Measurements from ENCODE around the gene SNX25. TPM values are rescaled to one million over a fixed set of nuclear protein-coding genes. Genes with fewer than 3 reads are reported as not detected.

SNX25 gene
- total RNA-seq, 1 experiment from 2014 or later: 8.4 TPM

DNA sequence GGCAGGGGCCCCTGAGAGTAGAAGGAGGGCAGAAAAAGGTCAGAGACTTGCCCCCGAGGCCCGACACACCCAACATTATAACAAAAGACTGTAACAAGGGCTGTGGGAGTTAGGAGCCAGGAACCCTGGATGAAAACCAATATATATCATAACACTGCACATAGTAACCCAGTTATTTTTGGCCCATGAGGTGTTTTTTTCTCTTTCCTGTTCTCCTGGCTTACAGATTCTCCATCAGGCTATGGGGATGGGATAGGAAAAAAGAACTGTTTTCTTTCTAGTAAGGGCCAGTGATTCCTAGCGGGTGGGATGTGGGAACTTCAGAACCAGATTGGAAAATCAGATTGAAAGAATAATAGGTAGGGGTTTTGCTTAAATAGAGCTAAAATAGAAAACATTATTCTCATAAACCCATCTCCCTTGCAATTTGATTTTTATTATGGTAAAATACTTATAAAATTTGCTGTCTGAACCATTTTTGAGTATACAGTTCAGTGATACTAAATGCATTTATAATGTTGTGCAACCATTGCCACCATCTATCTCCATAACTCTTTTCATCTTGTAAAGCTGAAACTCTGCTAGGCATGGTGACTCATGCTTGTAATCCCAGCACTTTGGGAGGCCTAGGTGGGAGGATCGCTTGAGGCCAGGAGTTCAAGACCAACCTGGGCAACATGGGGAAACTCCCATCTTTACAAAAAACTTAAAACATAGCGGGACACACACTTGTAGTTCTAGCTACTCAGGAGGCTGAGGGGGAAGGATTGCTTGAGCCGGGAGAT is 33.5 kb downstream of the SNX25 start:
- no peak overlapping the region for H3K4me3 ChIP-seq (ENCODE audit: low read length)
- intact Hi-C loops (cut with micrococcal nuclease): no loop called here
- TF ChIP-seq EZH2phosphoT487 (IDR thresholded peaks at IDR 0.05; ENCODE audit: borderline replicate concordance, low read length) (no peak), EZH2 (IDR thresholded peaks at IDR 0.05; ENCODE audit: low read length, unreplicated experiment) (no peak), CTCF (conservative IDR thresholded peaks at IDR 0.05; ENCODE audit: low read depth, low read length) (no peak)
- H3K4me2 ChIP-seq (ENCODE audit: low read length): no peak overlapping the region
- H3K9me3 ChIP-seq (ENCODE audit: low read length): no peaks in the 10 kb centered on the region
- H4K20me1 ChIP-seq (ENCODE audit: low read length): no peaks in the 10 kb centered on the region
- no peak overlapping the region for H2AFZ ChIP-seq (ENCODE audit: low read length)
- no peaks in the 10 kb centered on the region for H3K4me1 ChIP-seq (ENCODE audit: insufficient read depth, low read length)
- ATAC-seq (no peak), DNase-seq (no peak)
- ChIA-PET CTCF (no interaction called here), POLR2A (ENCODE audit: unreplicated experiment) (interaction anchor here (0.6 kb wide), 1 partner anchor 39 kb away, joined by 4 read pairs; no protein-coding TSS in a partner anchor)
- no peaks in the 10 kb centered on the region for H3K27me3 ChIP-seq (ENCODE audit: low read length)
- no peaks in the 10 kb centered on the region for H3K79me2 ChIP-seq (ENCODE audit: low read length)
- H3K36me3 ChIP-seq (ENCODE audit: low read depth, low read length): no peaks in the 10 kb centered on the region
- no TSS peak for BruUV-seq (replicated peaks)
- no peak overlapping the region for H3K27ac ChIP-seq (ENCODE audit: low read length)
- H3K9me2 ChIP-seq (replicated peaks; ENCODE audit: low read length): no peaks in the 10 kb centered on the region
- no peaks in the 10 kb centered on the region for H3F3A ChIP-seq (ENCODE audit: low read length, unreplicated experiment)
- no peak overlapping the region for H3K9ac ChIP-seq (ENCODE audit: low read length)

DNA sequence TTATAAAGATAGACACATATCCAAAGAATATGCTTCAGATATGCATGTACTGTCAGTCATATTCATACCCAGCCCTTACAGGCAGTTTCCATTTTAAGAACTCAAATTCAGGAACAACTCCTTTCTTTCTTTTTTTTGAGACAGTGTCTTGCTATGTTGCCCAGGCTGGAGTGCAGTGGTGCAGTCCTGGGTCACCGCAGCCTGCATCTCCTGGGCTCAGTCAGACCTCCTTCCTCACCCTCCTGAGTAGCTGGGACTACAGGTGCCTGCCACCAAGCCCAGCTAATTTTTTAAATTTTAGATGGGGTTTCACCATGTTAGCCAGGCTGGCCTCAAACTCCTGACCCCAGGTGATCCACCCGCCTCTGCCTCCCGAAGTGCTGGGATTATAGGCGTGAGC is 34.5 kb downstream of the SNX25 start:
- ChIA-PET POLR2A (ENCODE audit: unreplicated experiment) (no interaction called here), CTCF (no interaction called here)
- Histone ChIP-seq H3K9me3 (ENCODE audit: low read length) (no peaks in the 10 kb centered on the region), H2AFZ (ENCODE audit: low read length) (no peak overlapping the region), H3F3A (ENCODE audit: low read length, unreplicated experiment) (no peaks in the 10 kb centered on the region), H3K4me1 (ENCODE audit: insufficient read depth, low read length) (no peaks in the 10 kb centered on the region), H3K27me3 (ENCODE audit: low read length) (no peaks in the 10 kb centered on the region), H3K9me2 (replicated peaks; ENCODE audit: low read length) (no peaks in the 10 kb centered on the region), H3K36me3 (ENCODE audit: low read depth, low read length) (no peaks in the 10 kb centered on the region), H3K27ac (ENCODE audit: low read length) (no peak overlapping the region), H4K20me1 (ENCODE audit: low read length) (no peaks in the 10 kb centered on the region), H3K9ac (ENCODE audit: low read length) (no peak overlapping the region), H3K4me2 (ENCODE audit: low read length) (no peak overlapping the region), H3K79me2 (ENCODE audit: low read length) (no peaks in the 10 kb centered on the region), H3K4me3 (ENCODE audit: low read length) (no peak overlapping the region)
- DNase-seq (no peak), ATAC-seq (no peak)
- no TSS peak for BruUV-seq (replicated peaks)
- TF ChIP-seq EZH2 (IDR thresholded peaks at IDR 0.05; ENCODE audit: low read length, unreplicated experiment) (no peak), CTCF (conservative IDR thresholded peaks at IDR 0.05; ENCODE audit: low read depth, low read length) (no peak), EZH2phosphoT487 (IDR thresholded peaks at IDR 0.05; ENCODE audit: borderline replicate concordance, low read length) (no peak)
- intact Hi-C loops (cut with micrococcal nuclease): no loop called here

DNA sequence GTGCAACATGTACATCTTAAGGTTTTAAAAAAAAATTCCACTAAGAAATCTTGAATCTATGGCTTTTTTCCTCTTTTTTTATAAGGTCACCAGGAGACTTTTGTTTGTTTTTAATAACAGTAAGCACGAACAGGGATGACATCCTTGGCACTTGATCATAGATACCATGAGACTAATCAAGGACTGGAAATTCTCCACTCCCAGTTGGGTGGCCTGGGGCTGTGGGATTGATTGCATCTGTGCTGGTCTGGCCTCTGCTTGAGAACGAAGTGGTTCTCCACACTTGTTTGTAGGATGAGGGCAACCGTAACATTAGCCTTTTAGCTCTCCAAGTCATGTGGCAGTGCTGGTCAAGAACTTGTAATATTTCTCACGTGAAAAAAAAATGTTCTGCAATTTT is 35.4 kb downstream of the SNX25 start:
- Histone ChIP-seq H2AFZ (ENCODE audit: low read length) (no peak overlapping the region), H3K79me2 (ENCODE audit: low read length) (no peaks in the 10 kb centered on the region), H3K27ac (ENCODE audit: low read length) (no peak overlapping the region), H3K36me3 (ENCODE audit: low read depth, low read length) (no peaks in the 10 kb centered on the region), H3F3A (ENCODE audit: low read length, unreplicated experiment) (no peaks in the 10 kb centered on the region), H4K20me1 (ENCODE audit: low read length) (no peaks in the 10 kb centered on the region), H3K4me1 (ENCODE audit: insufficient read depth, low read length) (no peaks in the 10 kb centered on the region), H3K9me3 (ENCODE audit: low read length) (no peaks in the 10 kb centered on the region), H3K4me2 (ENCODE audit: low read length) (no peak overlapping the region), H3K27me3 (ENCODE audit: low read length) (no peaks in the 10 kb centered on the region), H3K4me3 (ENCODE audit: low read length) (no peak overlapping the region), H3K9ac (ENCODE audit: low read length) (no peak overlapping the region), H3K9me2 (replicated peaks; ENCODE audit: low read length) (no peaks in the 10 kb centered on the region)
- ATAC-seq: no peak
- CTCF ChIA-PET: no interaction called here
- POLR2A ChIA-PET (ENCODE audit: unreplicated experiment): no interaction called here
- TF ChIP-seq EZH2 (IDR thresholded peaks at IDR 0.05; ENCODE audit: low read length, unreplicated experiment) (no peak), EZH2phosphoT487 (IDR thresholded peaks at IDR 0.05; ENCODE audit: borderline replicate concordance, low read length) (no peak), CTCF (conservative IDR thresholded peaks at IDR 0.05; ENCODE audit: low read depth, low read length) (no peak)
- BruUV-seq (replicated peaks): no TSS peak
- no peak for DNase-seq
- intact Hi-C loops (cut with micrococcal nuclease): no loop called here

All from PC-3 (cell line).